Prostate gland (tissue), 2 donors: ENCODE results near the gene BHMT2.

Source experiments
- POLR2A ChIP-seq: fragments of 450-650 bp; IDR thresholded peaks from one replicate; pipeline ENCODE4 v1.6.1; 2016; ENCODE audit warnings: antibody characterized with exemption, mild to moderate bottlenecking
- POLR2AphosphoS5 ChIP-seq: sonication (generic); formaldehyde crosslinking; IDR thresholded peaks from one replicate; pipeline ENCODE4 v1.6.1; 2017; ENCODE audit warnings: antibody characterized with exemption
- TF ChIP-seq, protein P1 (sequence below), 4 experiments: fragments of 200-600 bp in 2 of 4; fragments of 450-650 bp in 2 of 4; sonication (generic) in 2 of 4; IDR thresholded peaks; 1 replicate in 3 of 4; 2 replicates in 1 of 4; pipeline ENCODE4 v1.5.1; 2016 to 2019; ENCODE audit warnings: antibody characterized with exemption in 4 of 4, mild to moderate bottlenecking in 2 of 4, moderate library complexity in 2 of 4

DNA sequence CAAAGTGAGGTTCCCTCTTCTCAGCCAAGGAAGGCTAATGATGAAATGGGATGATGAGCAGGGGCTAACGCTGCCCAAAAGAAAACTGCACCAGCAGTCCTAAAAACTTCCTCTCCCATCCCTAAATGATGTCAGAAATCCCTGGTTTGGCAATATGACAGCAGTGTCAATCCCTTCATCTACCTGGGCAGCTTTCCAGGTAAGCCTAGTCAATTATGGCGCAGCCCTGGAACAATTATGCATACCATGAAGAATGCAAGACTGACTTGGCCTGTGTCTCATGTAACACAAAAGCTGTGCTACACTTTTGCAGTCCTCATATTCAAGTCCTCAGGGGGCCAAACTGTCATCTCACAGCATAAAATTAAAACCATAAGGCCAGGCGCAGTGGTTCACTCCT is 7.1 kb upstream of the BHMT2 start:
- TF ChIP-seq, protein P1, sequence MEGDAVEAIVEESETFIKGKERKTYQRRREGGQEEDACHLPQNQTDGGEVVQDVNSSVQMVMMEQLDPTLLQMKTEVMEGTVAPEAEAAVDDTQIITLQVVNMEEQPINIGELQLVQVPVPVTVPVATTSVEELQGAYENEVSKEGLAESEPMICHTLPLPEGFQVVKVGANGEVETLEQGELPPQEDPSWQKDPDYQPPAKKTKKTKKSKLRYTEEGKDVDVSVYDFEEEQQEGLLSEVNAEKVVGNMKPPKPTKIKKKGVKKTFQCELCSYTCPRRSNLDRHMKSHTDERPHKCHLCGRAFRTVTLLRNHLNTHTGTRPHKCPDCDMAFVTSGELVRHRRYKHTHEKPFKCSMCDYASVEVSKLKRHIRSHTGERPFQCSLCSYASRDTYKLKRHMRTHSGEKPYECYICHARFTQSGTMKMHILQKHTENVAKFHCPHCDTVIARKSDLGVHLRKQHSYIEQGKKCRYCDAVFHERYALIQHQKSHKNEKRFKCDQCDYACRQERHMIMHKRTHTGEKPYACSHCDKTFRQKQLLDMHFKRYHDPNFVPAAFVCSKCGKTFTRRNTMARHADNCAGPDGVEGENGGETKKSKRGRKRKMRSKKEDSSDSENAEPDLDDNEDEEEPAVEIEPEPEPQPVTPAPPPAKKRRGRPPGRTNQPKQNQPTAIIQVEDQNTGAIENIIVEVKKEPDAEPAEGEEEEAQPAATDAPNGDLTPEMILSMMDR (IDR thresholded peaks at IDR 0.05) = no peak
- TF ChIP-seq POLR2AphosphoS5 (no peak), POLR2A (no peak)
